Muscle of back (tissue), 11 donors: Measurements from ENCODE around the gene ZNF76. TPM values are rescaled to one million over a fixed set of nuclear protein-coding genes. Genes with fewer than 3 reads are reported as not detected.
"Not testable (repeated sequence)": the region's sequence is repeated elsewhere in the genome, so short reads cannot be mapped to it uniquely, and the experiment has no call there.

Source experiments
- DNase-seq, 3 donors: peaks; one replicate each; pipeline versions ENCODE4 v3.0.0 to v3.0.0-alpha.2; 2013
- polyA plus RNA-seq, 10 donors: library from polyadenylated mRNA; unstranded; fragments of 120-200 nt; gene quantifications; one replicate each; pipeline ENCODE4 v1.2.1, GENCODE V29; 2013; ENCODE audit not compliant: insufficient read length in 10 of 10

Gene ZNF76
- polyA plus RNA-seq, 10 donors = 18.2 to 32.1 (median 22.8) TPM

GRCh38 chr6:35298625-35299140 lies 39.1 kb downstream of the ZNF76 start:
- no peak for DNase-seq

- DNase-seq = peak in 1 of 3 donors; percentile 31
These were observed 40.1 kb downstream of the ZNF76 start for GRCh38 chr6:35299674-35300073.

GRCh38 chr6:35300848-35301247 lies 41.3 kb downstream of the ZNF76 start:
- DNase-seq = no peak

- DNase-seq = peak in 1 of 3 donors; percentile 30
These were observed 43.2 kb downstream of the ZNF76 start for GRCh38 chr6:35302604-35303241.

- no peak for DNase-seq
These were observed 44.8 kb downstream of the ZNF76 start for GRCh38 chr6:35304299-35304698.

- no peak for DNase-seq
These were observed 45.6 kb downstream of the ZNF76 start for GRCh38 chr6:35305117-35305516.

- not testable (repeated sequence) for DNase-seq
These were observed 47.6 kb downstream of the ZNF76 start for GRCh38 chr6:35307138-35307537.

GRCh38 chr6:35308543-35308942 lies 49.0 kb downstream of the ZNF76 start:
- DNase-seq = not testable (repeated sequence)

GRCh38 chr6:35309611-35310264 lies 50.2 kb downstream of the ZNF76 start:
- DNase-seq = no peak

- no peak for DNase-seq
These were observed 50.8 kb downstream of the ZNF76 start for GRCh38 chr6:35310265-35310831.

GRCh38 chr6:35311390-35312075 lies 52.0 kb downstream of the ZNF76 start:
- no peak for DNase-seq

- no peak for DNase-seq
These were observed 52.7 kb downstream of the ZNF76 start for GRCh38 chr6:35312076-35312800.

- no peak for DNase-seq
These were observed 53.3 kb downstream of the ZNF76 start for GRCh38 chr6:35312807-35313206.

- DNase-seq = no peak
These were observed 58.1 kb downstream of the ZNF76 start for GRCh38 chr6:35317483-35318195.

- peak; percentile 74 to 93 (median 84) for DNase-seq
These were observed 58.9 kb downstream of the ZNF76 start for GRCh38 chr6:35318196-35319171.

GRCh38 chr6:35319346-35320030 lies 60.0 kb downstream of the ZNF76 start:
- DNase-seq = no peak

GRCh38 chr6:35320031-35320410 lies 60.5 kb downstream of the ZNF76 start:
- no peak for DNase-seq

- no peak for DNase-seq
These were observed 61.6 kb downstream of the ZNF76 start for GRCh38 chr6:35321091-35321490.

- DNase-seq = peak; percentile 15 to 59 (median 38)
These were observed 68.0 kb downstream of the ZNF76 start for GRCh38 chr6:35327349-35328027.
